ENCODE data around the gene QDPR. TPM values are rescaled to one million over a fixed set of nuclear protein-coding genes. Genes with fewer than 3 reads are reported as not detected.
A peak's percentile ranks its signal among the peaks of the same experiment; 100 is the strongest.

QDPR gene
- total and polyA plus RNA-seq, 9 of the 15 experiments (the other 6 are each of a cell fraction or from before 2014, with no cell fraction given) = 5.7 to 29.7 (median 17.2) TPM

- Histone ChIP-seq H3K9me1 (ENCODE audit: control insufficient read depth, insufficient read depth, low read length) (no peaks in the 10 kb centered on the region), H3K79me2 (ENCODE audit: control insufficient read depth, insufficient read depth, low read length) (no peaks in the 10 kb centered on the region), H4K20me1 (replicated peaks; ENCODE audit: control insufficient read depth, insufficient read depth, low read length) (no peaks in the 10 kb centered on the region), H3K36me3 (ENCODE audit: control insufficient read depth, insufficient read depth, low read length) (no peaks in the 10 kb centered on the region), H3K4me2 (ENCODE audit: insufficient read depth, low read length) (no peak overlapping the region), H3K4me1 (replicated peaks in 1 of 2; ENCODE audit: control insufficient read depth in 2 of 2, insufficient read depth in 2 of 2, low read length in 2 of 2) (peaks cover 0 to 12% of the 10 kb centered on the region in 2 experiments; a peak in 2 of 5 replicates), H3K9me3 (replicated peaks; ENCODE audit: control insufficient read depth, insufficient read depth, low read depth, low read length) (no peaks in the 10 kb centered on the region; the same call in 1 of the 2 replicates), H2AFZ (ENCODE audit: low read depth, low read length) (0 out of 2 replicates have a peak overlapping the region, but pooled peaks have one; percentile 10), H3K9ac (ENCODE audit: insufficient read depth in 1 of 2, low read depth in 2 of 2, low read length in 2 of 2) (no peak overlapping the region; a peak in 1 of 4 replicates), H3K27me3 (ENCODE audit: control insufficient read depth in 2 of 2, insufficient read depth in 2 of 2, low read length in 2 of 2) (no peaks in the 10 kb centered on the region), H3K4me3 (no peak overlapping the region), H3K27ac (ENCODE audit: extremely low read depth, low read depth, low read length) (no peak overlapping the region)
- no TSS peak for BruUV-seq (replicated peaks)
- 19% methylated on average over 7 of the region's 7 CpGs for WGBS (ENCODE audit: insufficient coverage, low coverage, missing lambda C conversion rate)
- CTCF ChIA-PET (ENCODE audit: low intra/inter-chr PET ratio) = no interaction called here
- peak; percentile 67 for FAIRE-seq
- POLR2A ChIA-PET = no interaction called here
- ATAC-seq = peak; percentile 73
- intact Hi-C loops (cut with micrococcal nuclease) (no loop called here), in situ Hi-C loops (cut with MboI) (no loop called here)
- TF ChIP-seq GATA2 (CRISPR knock-in tag; IDR thresholded peaks at IDR 0.05) (no peak), PRDM10 (IDR thresholded peaks at IDR 0.05; ENCODE audit: partially characterized antibody) (peak; percentile 8)
- peak in 2 of 4 experiments; percentile 29 to 45 for DNase-seq (ENCODE audit: extremely low read depth in 1 of 4, low spot score in 3 of 4)
Measured at GRCh38 chr4:17480210-17480927, 31.5 kb downstream of the QDPR start.

Data from K562 (cell line).